GM21381 (cell line): ENCODE results near the gene SCLY.
A peak's percentile ranks its signal among the peaks of the same experiment; 100 is the strongest.
"Not testable (repeated sequence)": the region's sequence is repeated elsewhere in the genome, so short reads cannot be mapped to it uniquely, and the experiment has no call there.

Experiments
- ATAC-seq: cut with Tn5 transposase; IDR thresholded peaks from one replicate; pipeline ENCODE4 v1.9.1; 2021; ENCODE audit warnings: mild to moderate bottlenecking, moderate library complexity; ENCODE audit not compliant: unreplicated experiment

SCLY gene

GRCh38 chr2:238039985-238040384, 20.8 kb upstream of the SCLY start:
- ATAC-seq: no peak

GRCh38 chr2:238040918-238041317, 19.9 kb upstream of the SCLY start:
- ATAC-seq: no peak

- no peak for ATAC-seq
These were observed 18.7 kb upstream of the SCLY start for GRCh38 chr2:238042090-238042489.

- ATAC-seq: no peak
These were observed 17.8 kb upstream of the SCLY start for GRCh38 chr2:238042849-238043584.

GRCh38 chr2:238043851-238044250, 16.9 kb upstream of the SCLY start:
- ATAC-seq: no peak

GRCh38 chr2:238045575-238045974, 15.2 kb upstream of the SCLY start:
- ATAC-seq: no peak

GRCh38 chr2:238046725-238047270, 14.0 kb upstream of the SCLY start:
- ATAC-seq: no peak

GRCh38 chr2:238053191-238053776, 7.5 kb upstream of the SCLY start:
- ATAC-seq: no peak

- no peak for ATAC-seq
These were observed 5.0 kb upstream of the SCLY start for GRCh38 chr2:238055841-238056240.

GRCh38 chr2:238057696-238058575, 2.9 kb upstream of the SCLY start:
- not testable (repeated sequence) for ATAC-seq

- no peak for ATAC-seq
These were observed 1.3 kb upstream of the SCLY start for GRCh38 chr2:238059505-238059904.

GRCh38 chr2:238060096-238060541, 682 bp upstream of the SCLY start:
- no peak for ATAC-seq

GRCh38 chr2:238061315-238062202, 758 bp downstream of the SCLY start:
- ATAC-seq: peak; percentile 17

- no peak for ATAC-seq
These were observed 2.8 kb downstream of the SCLY start for GRCh38 chr2:238063414-238064189.

GRCh38 chr2:238064376-238064775, 3.6 kb downstream of the SCLY start:
- ATAC-seq: no peak

- ATAC-seq: no peak
These were observed 4.5 kb downstream of the SCLY start for GRCh38 chr2:238065071-238065846.

- no peak for ATAC-seq
These were observed 5.4 kb downstream of the SCLY start for GRCh38 chr2:238066218-238066617.

GRCh38 chr2:238066718-238067117, 5.9 kb downstream of the SCLY start:
- ATAC-seq: not testable (repeated sequence)

- no peak for ATAC-seq
These were observed 7.1 kb downstream of the SCLY start for GRCh38 chr2:238067939-238068338.
